H1 (cell line): Measurements from ENCODE around the gene ZBTB20. TPM values are rescaled to one million over a fixed set of nuclear protein-coding genes. Genes with fewer than 3 reads are reported as not detected.

Experiments
- CTCF ChIA-PET: fragments of 300-600 bp; sonication (Branson Sonifier 250); formaldehyde crosslinking; loops from one replicate; lab custom pipeline; 2021; ENCODE audit not compliant: partially characterized antibody; lab: Charles Lee
- POLR2A ChIA-PET: fragments of 300-600 bp; sonication (Branson Sonifier 250); formaldehyde crosslinking; loops from one replicate; lab custom pipeline; 2021; ENCODE audit warnings: inconsistent platforms; ENCODE audit not compliant: partially characterized antibody; lab: Charles Lee
- DNase-seq, 2 experiments: peaks; one replicate each; pipeline versions ENCODE4 v3.0.0 to v3.0.0-alpha.2; 2010 to 2022; ENCODE audit warnings: low spot score in 2 of 2, low read depth in 1 of 2, mixed read lengths in 1 of 2
- FAIRE-seq: peaks from 2 replicates; lab custom pipeline; 2011; peaks lifted over from hg19 to GRCh38; lab: Jason Lieb, UNC
- H2AFZ ChIP-seq: 2 replicates; pipeline ENCODE4 v1.8.1; 2012; ENCODE audit warnings: low read length, inconsistent platforms
- H2AK5ac ChIP-seq: 2 replicates; pipeline ENCODE4 v1.6.1; 2013; ENCODE audit warnings: low read depth, low read length
- H2BK120ac ChIP-seq: replicated peaks from 2 replicates; pipeline ENCODE3; 2013; ENCODE audit warnings: low read depth, low read length, inconsistent platforms
- H2BK12ac ChIP-seq: 2 replicates; pipeline ENCODE4 v1.6.1; 2013; ENCODE audit warnings: low read depth, low read length
- H2BK15ac ChIP-seq: 2 replicates; pipeline ENCODE4 v1.6.1; 2013; ENCODE audit warnings: low read length
- H2BK20ac ChIP-seq: 2 replicates; pipeline ENCODE4 v1.6.1; 2013; ENCODE audit warnings: low read length
- H2BK5ac ChIP-seq: 2 replicates; pipeline ENCODE4 v1.6.1; 2013; ENCODE audit warnings: low read depth, low read length
- H3K14ac ChIP-seq: 2 replicates; pipeline ENCODE4 v1.6.1; 2013; ENCODE audit warnings: inconsistent platforms; ENCODE audit not compliant: insufficient read length
- H3K18ac ChIP-seq: 2 replicates; pipeline ENCODE4 v1.6.1; 2013; ENCODE audit warnings: low read length; ENCODE audit errors: extremely low read depth
- H3K23ac ChIP-seq: 2 replicates; pipeline ENCODE4 v1.6.1; 2013; ENCODE audit warnings: inconsistent platforms; ENCODE audit not compliant: insufficient read length
- H3K23me2 ChIP-seq: 2 replicates; pipeline ENCODE4 v1.6.1; 2013; ENCODE audit warnings: low read depth, low read length
- H3K27ac ChIP-seq: 2 replicates; pipeline ENCODE4 v1.6.1; 2011; ENCODE audit warnings: low read depth, low read length, inconsistent platforms
- H3K27me3 ChIP-seq, 4 experiments: replicated peaks in 1 of 4; 1 replicate in 1 of 4; 2 replicates in 3 of 4; pipeline versions ENCODE4 v1.6.1 to v1.8.1; 2011 to 2013; ENCODE audit warnings: low read length in 3 of 4, mild to moderate bottlenecking in 3 of 4, inconsistent platforms in 2 of 4, mixed read lengths in 2 of 4, moderate library complexity in 1 of 4; ENCODE audit not compliant: control insufficient read depth in 3 of 4, insufficient read depth in 3 of 4; ENCODE audit errors: extremely low read depth in 1 of 4
- H3K36me3 ChIP-seq, 4 experiments: 2 replicates each; pipeline versions ENCODE4 v1.6.1 to v1.8.1; 2011 to 2013; ENCODE audit warnings: mild to moderate bottlenecking in 4 of 4, low read length in 3 of 4, moderate library complexity in 2 of 4, control low read depth in 1 of 4, inconsistent platforms in 1 of 4; ENCODE audit not compliant: insufficient read depth in 4 of 4, control insufficient read depth in 2 of 4
- H3K4ac ChIP-seq: replicated peaks from 2 replicates; pipeline ENCODE3; 2013; ENCODE audit warnings: low read length, low read depth, mixed read lengths, inconsistent platforms; ENCODE audit not compliant: insufficient read length
- H3K4me1 ChIP-seq, 4 experiments: replicated peaks in 1 of 4; 1 replicate in 1 of 4; 2 replicates in 3 of 4; pipeline versions ENCODE4 v1.6.1 to v1.8.1; 2011 to 2013; ENCODE audit warnings: low read length in 3 of 4, inconsistent platforms in 2 of 4, mixed read lengths in 1 of 4; ENCODE audit not compliant: insufficient read depth in 4 of 4, control insufficient read depth in 3 of 4
- H3K4me2 ChIP-seq, 2 experiments: 2 replicates each; pipeline versions ENCODE4 v1.6.1 to v1.8.1; 2011 to 2013; ENCODE audit warnings: low read depth in 2 of 2, low read length in 2 of 2, control low read depth in 1 of 2, inconsistent platforms in 1 of 2, mild to moderate bottlenecking in 1 of 2; ENCODE audit not compliant: insufficient read depth in 1 of 2
- H3K4me3 ChIP-seq, 4 experiments: fragments of 200-600, 300-600 bp in 1 of 4; sonication (generic), shearing (Covaris generic), sonication (Bioruptor Twin) in 1 of 4; 2 replicates each; pipeline versions ENCODE4 v1.5.1 to v1.8.1; 2011 to 2016; ENCODE audit warnings: low read length in 4 of 4, low read depth in 3 of 4, control low read depth in 2 of 4, inconsistent platforms in 2 of 4, mild to moderate bottlenecking in 2 of 4, mixed read lengths in 1 of 4, moderate library complexity in 1 of 4; ENCODE audit not compliant: insufficient read depth in 2 of 4; ENCODE audit errors: extremely low read depth in 1 of 4
- H3K56ac ChIP-seq: replicated peaks from 2 replicates; pipeline ENCODE3; 2013; ENCODE audit warnings: low read depth, mild to moderate bottlenecking, mixed read lengths, low read length, inconsistent platforms; ENCODE audit not compliant: insufficient read length
- H3K79me1 ChIP-seq: 2 replicates; pipeline ENCODE4 v1.6.1; 2013; ENCODE audit warnings: low read depth, low read length, control low read depth
- H3K79me2 ChIP-seq, 2 experiments: 2 replicates each; pipeline versions ENCODE4 v1.6.1 to v1.8.1; 2012 to 2013; ENCODE audit warnings: low read length in 2 of 2, mild to moderate bottlenecking in 2 of 2, inconsistent platforms in 1 of 2; ENCODE audit not compliant: insufficient read depth in 2 of 2, control insufficient read depth in 1 of 2
- H3K9ac ChIP-seq, 4 experiments: replicated peaks in 1 of 4; 1 replicate in 1 of 4; 2 replicates in 3 of 4; pipeline versions ENCODE4 v1.6.1 to v1.8.1; 2011 to 2013; ENCODE audit warnings: low read depth in 3 of 4, low read length in 3 of 4, control low read depth in 2 of 4, mild to moderate bottlenecking in 2 of 4, moderate library complexity in 2 of 4, inconsistent platforms in 1 of 4; ENCODE audit errors: extremely low read depth in 1 of 4
- H3K9me3 ChIP-seq, 2 experiments: 2 replicates each; pipeline versions ENCODE4 v1.6.1 to v1.8.1; 2012 to 2013; ENCODE audit warnings: mild to moderate bottlenecking in 2 of 2, moderate library complexity in 2 of 2, control low read depth in 1 of 2, inconsistent platforms in 1 of 2, low read depth in 1 of 2, low read length in 1 of 2, mixed read lengths in 1 of 2; ENCODE audit not compliant: insufficient read depth in 2 of 2
- H4K20me1 ChIP-seq, 2 experiments: replicated peaks in 1 of 2; 2 replicates each; pipeline versions ENCODE3 to v1.8.1; 2011 to 2013; ENCODE audit warnings: inconsistent platforms in 2 of 2, low read length in 2 of 2, mild to moderate bottlenecking in 1 of 2; ENCODE audit not compliant: insufficient read depth in 2 of 2, control insufficient read depth in 1 of 2
- H4K5ac ChIP-seq: 2 replicates; pipeline ENCODE4 v1.6.1; 2013; ENCODE audit warnings: low read length, low read depth, mixed read lengths, inconsistent platforms; ENCODE audit not compliant: insufficient read length
- H4K8ac ChIP-seq: 2 replicates; pipeline ENCODE4 v1.8.0; 2013; ENCODE audit warnings: mild to moderate bottlenecking, moderate library complexity, low read length, inconsistent platforms; ENCODE audit not compliant: insufficient read depth; ENCODE audit errors: extremely low read depth
- H4K91ac ChIP-seq: replicated peaks from 2 replicates; pipeline ENCODE3; 2013; ENCODE audit warnings: low read length, mixed read lengths, inconsistent platforms; ENCODE audit not compliant: insufficient read length
- BRCA1 ChIP-seq: IDR thresholded peaks from 2 replicates; pipeline ENCODE4 v1.6.1; 2012; ENCODE audit warnings: low read depth, low read length, improper control_type of control experiment
- CHD2 ChIP-seq: IDR thresholded peaks from 2 replicates; pipeline ENCODE4 v1.6.1; 2012; ENCODE audit warnings: low read length, improper control_type of control experiment
- JUN ChIP-seq: IDR thresholded peaks from 2 replicates; pipeline ENCODE4 v1.6.1; 2011; ENCODE audit warnings: low read depth, mild to moderate bottlenecking, improper control_type of control experiment, low read length
- RAD21 ChIP-seq, 2 experiments: IDR thresholded peaks in 1 of 2; conservative IDR thresholded peaks in 1 of 2; 2 replicates each; pipeline ENCODE4 v1.6.1; 2011; ENCODE audit warnings: low read depth in 2 of 2, low read length in 2 of 2, improper control_type of control experiment in 1 of 2, inconsistent platforms in 1 of 2, mild to moderate bottlenecking in 1 of 2, moderate library complexity in 1 of 2
- RBBP5 ChIP-seq: IDR thresholded peaks from 2 replicates; pipeline ENCODE4 v1.7.1; 2012; ENCODE audit warnings: low read depth, mild to moderate bottlenecking, inconsistent platforms, low read length, moderate library complexity, borderline replicate concordance
- TAF1 ChIP-seq: IDR thresholded peaks from 2 replicates; pipeline ENCODE4 v1.6.1; 2011; ENCODE audit warnings: mild to moderate bottlenecking, low read depth, low read length
- TBP ChIP-seq: IDR thresholded peaks from 2 replicates; pipeline ENCODE4 v1.6.1; 2011; ENCODE audit warnings: low read depth, low read length, improper control_type of control experiment
- USF2 ChIP-seq: IDR thresholded peaks from 2 replicates; pipeline ENCODE4 v1.6.1; 2011; ENCODE audit warnings: low read length, improper control_type of control experiment
- WGBS, 2 experiments: shearing (Covaris generic) in 1 of 2; methylation state at CpG; one replicate each; pipeline versions ENCODE4 v1.1.6 to v1.1.7; 2013 to 2015; ENCODE audit warnings: low lambda C conversion rate in 2 of 2, mixed read lengths in 2 of 2, inconsistent platforms in 1 of 2, low coverage in 1 of 2, missing lambda C conversion rate in 1 of 2; ENCODE audit not compliant: insufficient replicate concordance in 2 of 2, insufficient coverage in 1 of 2, insufficient read length in 1 of 2; ENCODE audit errors: extremely low coverage in 1 of 2, missing lambda C conversion rate in 1 of 2; 5-methylcytosine and 5-hydroxymethylcytosine counted together
- polyA plus RNA-seq, 7 experiments: library from polyadenylated mRNA; depleted of rRNA in 3 of 7; stranded (reverse) in 5 of 7; unstranded in 2 of 7; fragments of >200 nt in 5 of 7; fragments of 200-250 nt in 2 of 7; gene quantifications; 1 replicate in 5 of 7; 2 replicates in 1 of 7; 4 replicates in 1 of 7; pipeline versions ENCODE4 v1.2.1 to v1.2.3, GENCODE V29; 2011 to 2013; ENCODE audit warnings: missing spikeins in 2 of 7, mixed read lengths in 2 of 7
- total RNA-seq: library from RNA; stranded (reverse); fragmentation: NEBNext Ultra II Directional; extraction: Animal tissue kit (Norgen Biotek cat#: 25700); gene quantifications from 2 replicates; pipeline ENCODE4 v1.2.1, GENCODE V29; 2021

ZBTB20 gene
- total and polyA plus RNA-seq, 2 of the 8 experiments (the other 6 are each of a cell fraction or from before 2014, with no cell fraction given) = 0.35 to 1.3 TPM

DNA sequence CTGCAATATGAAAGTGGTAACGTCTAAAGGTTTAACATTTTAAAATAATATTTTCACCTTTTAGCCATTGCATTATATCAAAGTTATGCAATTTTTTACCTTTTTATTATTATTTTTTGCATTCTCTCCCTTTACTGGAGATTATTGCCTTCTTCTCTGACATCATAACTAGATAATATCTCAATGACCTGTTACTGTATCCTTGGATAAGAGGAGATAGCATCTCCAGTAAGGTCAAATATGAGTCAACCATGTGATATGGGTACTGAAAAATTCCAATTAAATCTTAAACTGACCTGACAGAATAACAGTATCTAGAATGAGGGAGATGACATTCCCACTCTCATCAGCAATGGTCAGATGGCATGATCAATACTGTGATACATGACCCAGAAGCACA lies 108.3 kb downstream of the ZBTB20 start:
- H3K4me3 ChIP-seq = no peak overlapping the region
- H2BK120ac ChIP-seq = no peak overlapping the region
- H2BK5ac ChIP-seq = no peak overlapping the region
- H3K4me1 ChIP-seq = no peaks in the 10 kb centered on the region
- no peak overlapping the region for H4K8ac ChIP-seq
- TF ChIP-seq RBBP5 = no peak
- no peak for TF ChIP-seq TBP
- TF ChIP-seq TAF1 = no peak
- TF ChIP-seq BRCA1 = no peak
- TF ChIP-seq JUN = no peak
- TF ChIP-seq RAD21 (IDR thresholded peaks at IDR 0.05 in 1 of 2, conservative IDR thresholded peaks at IDR 0.05 in 1 of 2; ENCODE audit: low read depth in 2 of 2, low read length in 2 of 2) = no peak
- no peak for TF ChIP-seq CHD2
- TF ChIP-seq USF2 = no peak
- H3K9me3 ChIP-seq = no peaks in the 10 kb centered on the region
- H4K91ac ChIP-seq = no peak overlapping the region
- H3K14ac ChIP-seq = no peak overlapping the region
- no peak overlapping the region for H2BK20ac ChIP-seq
- no peak overlapping the region for H3K56ac ChIP-seq
- POLR2A ChIA-PET = no interaction called here
- H4K20me1 ChIP-seq = no peaks in the 10 kb centered on the region
- no peaks in the 10 kb centered on the region for H3K79me1 ChIP-seq
- WGBS, 2 experiments = 76% methylated on average over 1 of the region's 1 CpG; no CpG with 5 or more reads in 1 of the 2 experiments
- no peak overlapping the region for H2BK15ac ChIP-seq
- no peak overlapping the region for H3K9ac ChIP-seq
- no peak overlapping the region for H3K4me2 ChIP-seq
- H4K5ac ChIP-seq = no peak overlapping the region
- no peaks in the 10 kb centered on the region for H3K36me3 ChIP-seq
- no peak overlapping the region for H2BK12ac ChIP-seq
- H3K27ac ChIP-seq = no peak overlapping the region
- H3K23ac ChIP-seq = no peak overlapping the region
- no peaks in the 10 kb centered on the region for H3K27me3 ChIP-seq
- H3K4ac ChIP-seq = no peak overlapping the region
- no peaks in the 10 kb centered on the region for H3K79me2 ChIP-seq
- DNase-seq = no peak
- no peak overlapping the region for H2AK5ac ChIP-seq
- no peak overlapping the region for H2AFZ ChIP-seq
- CTCF ChIA-PET = interaction anchor here (1.6 to 2.3 kb wide), 3 partner anchors 15 to 53 kb away, joined by 3 to 11 read pairs (median 5); no protein-coding TSS in a partner anchor
- no peak overlapping the region for H3K18ac ChIP-seq
- H3K23me2 ChIP-seq = no peaks in the 10 kb centered on the region
- FAIRE-seq = no peak
